NCI-H460 (cell line): ENCODE data around the gene GTF2A2. TPM values are rescaled to one million over a fixed set of nuclear protein-coding genes. Genes with fewer than 3 reads are reported as not detected.
A peak's percentile ranks its signal among the peaks of the same experiment; 100 is the strongest.
"Not testable (repeated sequence)": the region's sequence is repeated elsewhere in the genome, so short reads cannot be mapped to it uniquely, and the experiment has no call there.

Experiments
- DNase-seq: peaks from one replicate; pipeline ENCODE4 v3.0.0-alpha.2; 2016; ENCODE audit warnings: low read depth; ENCODE audit errors: extremely low read depth
- total RNA-seq: library from RNA; depleted of rRNA; stranded (reverse); fragments of >200 nt; shearing (Covaris generic); gene quantifications from 2 replicates; pipeline ENCODE4 v1.2.3, GENCODE V29; 2014

Gene GTF2A2
- total RNA-seq, 1 experiment from 2014 or later, result 113 TPM

- no peak for DNase-seq
These were observed 19.2 kb upstream of the GTF2A2 start for GRCh38 chr15:59676565-59676964.

DNA sequence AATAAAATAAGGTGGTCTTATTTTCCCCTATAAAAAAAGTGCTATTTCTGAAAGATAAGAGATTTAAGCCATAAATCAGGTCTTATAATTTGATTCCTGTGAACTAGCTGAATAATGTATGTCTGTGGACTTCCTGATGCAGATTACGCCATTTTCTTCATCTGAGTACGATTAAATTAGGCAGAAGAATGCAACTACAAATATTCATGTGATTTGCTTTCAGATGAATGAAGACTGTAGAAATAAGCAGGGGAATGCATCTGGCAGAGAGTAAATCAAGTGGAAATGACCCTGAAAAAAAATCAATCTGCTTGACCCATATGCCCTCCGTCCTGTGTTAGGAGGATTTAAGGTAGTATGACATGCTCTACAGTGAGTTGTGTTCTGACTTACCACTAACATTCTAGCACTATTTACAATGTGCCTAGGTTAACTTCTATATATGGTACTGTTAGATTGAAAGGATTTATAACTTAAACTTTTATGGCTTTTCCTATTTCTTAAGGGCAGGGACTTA, 17.1 kb upstream of the GTF2A2 start:
- no peak for DNase-seq

DNA sequence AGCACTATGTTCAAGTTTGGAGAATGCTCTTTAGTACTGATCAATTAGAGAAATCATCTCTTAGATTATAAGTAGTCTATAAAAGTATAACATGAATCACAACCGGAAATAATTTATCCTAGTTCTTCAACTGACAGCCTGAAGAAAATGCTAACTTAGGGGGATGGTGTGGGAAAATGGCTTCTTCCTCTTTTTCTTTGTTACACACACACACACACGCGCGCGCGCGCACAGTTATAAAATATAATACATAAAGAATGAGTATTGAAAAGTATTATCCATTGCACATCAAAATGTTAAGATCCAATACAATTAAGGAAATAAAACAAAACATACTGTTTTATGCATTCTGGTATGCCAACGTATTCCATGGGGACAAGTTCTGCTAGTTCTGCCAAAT, 11.2 kb upstream of the GTF2A2 start:
- no peak for DNase-seq

GRCh38 chr15:59662260-59662659, 4.9 kb upstream of the GTF2A2 start:
- DNase-seq, result no peak

DNA sequence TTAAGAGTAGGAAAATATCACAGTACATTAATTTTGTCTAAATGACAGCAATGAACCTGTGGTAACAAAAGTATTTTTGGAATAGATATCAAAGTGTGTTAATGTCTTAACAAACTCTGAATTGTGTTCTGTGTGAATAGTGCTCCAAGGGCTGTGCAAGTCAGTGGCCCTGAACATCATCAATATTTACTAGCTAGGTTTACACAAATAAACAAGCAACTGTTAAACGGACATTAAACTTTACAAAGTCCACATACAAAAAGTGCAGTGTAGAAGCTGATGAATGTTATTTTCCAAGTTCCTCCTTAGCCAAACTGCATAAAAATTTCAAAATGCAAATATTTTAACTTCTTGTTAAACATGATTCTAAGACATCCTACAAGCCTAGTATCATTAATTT, 2.1 kb upstream of the GTF2A2 start:
- DNase-seq, result no peak

GRCh38 chr15:59657635-59658125, 365 bp upstream of the GTF2A2 start:
- DNase-seq, result no peak

- no peak for DNase-seq
These were observed 3.3 kb downstream of the GTF2A2 start for GRCh38 chr15:59654046-59654445.

DNA sequence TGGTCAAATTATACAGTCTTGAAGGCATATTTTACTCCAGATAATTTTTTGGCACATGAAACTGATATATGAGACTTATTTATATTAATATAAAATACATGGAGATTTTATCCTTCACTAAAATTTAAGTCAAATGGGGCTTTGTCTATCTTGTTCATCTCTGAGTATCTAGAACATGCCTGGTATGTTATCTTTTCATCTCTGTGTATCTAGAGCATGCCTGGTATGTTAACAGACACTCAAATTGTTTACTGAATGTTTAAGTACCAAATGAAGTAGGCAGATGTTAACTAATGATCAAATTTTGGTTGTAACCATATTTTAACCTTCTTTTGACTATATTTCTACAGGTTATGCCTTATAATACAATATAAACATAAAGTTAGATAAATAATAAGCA, 7.7 kb downstream of the GTF2A2 start:
- DNase-seq, result no peak

DNA sequence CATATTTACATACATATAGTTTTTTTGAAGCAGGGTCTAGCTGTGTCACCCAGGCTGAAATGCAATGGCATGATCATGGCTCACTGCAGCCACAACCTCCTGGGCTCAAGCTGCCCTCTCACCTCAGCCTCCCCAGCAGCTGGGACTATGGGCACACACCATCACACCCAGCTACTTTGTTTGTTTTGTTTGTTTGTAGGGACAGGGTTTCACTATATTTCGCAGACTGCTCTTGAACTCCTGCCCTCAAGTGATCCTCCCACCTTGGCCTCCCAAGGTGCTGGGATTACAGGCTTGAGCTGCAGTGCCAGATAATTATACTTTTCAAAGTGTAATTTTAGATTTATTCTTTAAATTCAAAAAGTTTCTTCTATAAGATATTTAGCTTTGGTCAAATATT, 10.2 kb downstream of the GTF2A2 start:
- DNase-seq, result no peak

- no peak for DNase-seq
These were observed 11.0 kb downstream of the GTF2A2 start for GRCh38 chr15:59646277-59646676.

GRCh38 chr15:59645812-59646211, 11.5 kb downstream of the GTF2A2 start:
- DNase-seq, result not testable (repeated sequence)

GRCh38 chr15:59644756-59645155, 12.6 kb downstream of the GTF2A2 start:
- no peak for DNase-seq

GRCh38 chr15:59642351-59642750, 15.0 kb downstream of the GTF2A2 start:
- no peak for DNase-seq

DNA sequence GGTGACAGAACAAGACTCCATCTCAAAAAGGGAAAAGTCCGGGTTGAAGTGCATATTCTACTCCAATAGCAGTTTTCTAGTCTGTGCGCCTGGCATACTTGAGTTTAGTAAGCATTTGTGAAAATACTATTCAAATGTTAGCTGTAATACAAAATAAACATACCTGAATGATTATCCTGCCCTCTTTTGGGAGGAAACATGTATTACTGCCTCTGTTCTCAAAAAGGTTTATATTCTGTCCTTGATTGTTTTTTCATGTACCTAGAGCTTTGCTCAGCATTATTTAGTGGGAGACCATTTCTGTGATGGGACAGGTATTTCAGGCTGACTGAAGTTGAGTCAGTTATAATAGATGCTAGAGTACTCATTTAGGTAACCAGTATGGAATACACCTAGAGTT, 19.8 kb downstream of the GTF2A2 start:
- DNase-seq, result not testable (repeated sequence)

DNA sequence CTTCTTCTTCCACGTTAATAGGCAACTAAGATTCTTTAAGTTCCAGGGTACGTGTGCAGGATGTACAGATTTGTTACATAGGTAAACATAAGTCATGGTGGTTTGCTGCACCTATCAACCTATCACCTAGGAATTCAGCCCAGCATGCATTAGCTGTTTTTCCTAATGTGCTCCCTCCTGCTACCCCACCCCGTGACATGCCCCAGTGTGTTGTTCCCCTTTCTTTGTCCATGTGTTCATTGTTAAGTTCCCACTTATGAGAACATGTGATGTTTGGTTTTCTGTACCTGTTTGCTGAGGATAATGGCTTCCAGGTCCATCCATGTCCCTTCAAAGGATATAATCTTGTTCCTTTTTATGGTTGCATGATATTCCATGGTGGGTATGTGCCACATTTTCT, 21.1 kb downstream of the GTF2A2 start:
- no peak for DNase-seq

- peak; percentile 18 for DNase-seq
These were observed 24.6 kb downstream of the GTF2A2 start for GRCh38 chr15:59632714-59633113.

DNA sequence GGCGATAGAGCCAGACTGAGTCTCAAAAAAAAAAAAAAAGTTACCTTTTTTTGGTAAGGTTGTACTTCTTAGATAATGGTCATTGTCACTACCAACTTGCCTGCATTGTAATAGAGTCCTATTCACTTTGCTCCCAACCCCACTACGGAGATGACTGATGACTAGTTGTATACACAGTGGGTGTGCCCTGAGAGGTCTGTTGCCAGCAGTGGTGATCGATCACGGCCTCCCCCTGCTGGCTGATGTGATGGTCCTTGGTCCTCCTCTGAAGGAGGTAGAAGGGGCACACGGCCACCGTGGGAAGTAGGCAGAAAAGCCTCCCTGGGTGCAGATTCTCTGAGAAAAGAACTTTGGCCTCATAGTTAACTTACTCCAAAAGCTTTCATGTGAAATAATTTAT, 35.0 kb downstream of the GTF2A2 start:
- DNase-seq, result peak; percentile 71

DNA sequence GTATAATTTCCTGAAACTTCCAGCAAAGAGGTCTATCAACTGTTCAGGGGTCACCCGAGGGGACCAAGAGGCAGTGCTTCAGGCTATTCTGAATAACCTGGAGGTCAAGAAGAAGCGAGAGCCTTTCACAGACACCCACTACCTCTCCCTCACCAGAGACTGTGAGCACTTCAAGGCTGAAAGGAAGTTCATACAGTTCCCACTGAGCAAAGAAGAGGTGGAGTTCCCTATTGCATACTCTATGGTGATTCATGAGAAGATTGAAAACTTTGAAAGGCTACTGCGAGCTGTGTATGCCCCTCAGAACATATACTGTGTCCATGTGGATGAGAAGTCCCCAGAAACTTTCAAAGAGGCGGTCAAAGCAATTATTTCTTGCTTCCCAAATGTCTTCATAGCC, 38.9 kb downstream of the GTF2A2 start:
- no peak for DNase-seq

DNA sequence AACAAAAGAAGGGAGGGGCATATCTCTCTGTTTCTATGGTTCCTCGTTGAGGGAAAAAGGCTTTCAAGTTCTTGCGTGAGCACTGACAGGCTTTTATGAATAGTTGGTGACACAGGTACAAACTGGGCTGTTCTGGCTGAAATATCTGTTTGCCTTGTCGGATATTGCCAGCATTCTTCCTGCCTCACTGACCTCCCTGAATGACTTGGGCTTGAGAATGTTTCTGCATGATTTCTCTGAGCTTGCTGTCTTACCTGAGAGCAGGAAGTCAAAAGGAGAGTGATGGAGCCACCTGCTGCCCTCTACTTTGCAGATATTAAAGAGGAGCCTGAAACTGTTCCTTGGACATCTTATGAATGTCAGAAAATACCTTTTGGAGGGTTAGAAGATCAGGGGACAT, 40.9 kb downstream of the GTF2A2 start:
- no peak for DNase-seq

GRCh38 chr15:59615661-59616060, 41.7 kb downstream of the GTF2A2 start:
- DNase-seq, result no peak

GRCh38 chr15:59614153-59614552, 43.2 kb downstream of the GTF2A2 start:
- no peak for DNase-seq

DNA sequence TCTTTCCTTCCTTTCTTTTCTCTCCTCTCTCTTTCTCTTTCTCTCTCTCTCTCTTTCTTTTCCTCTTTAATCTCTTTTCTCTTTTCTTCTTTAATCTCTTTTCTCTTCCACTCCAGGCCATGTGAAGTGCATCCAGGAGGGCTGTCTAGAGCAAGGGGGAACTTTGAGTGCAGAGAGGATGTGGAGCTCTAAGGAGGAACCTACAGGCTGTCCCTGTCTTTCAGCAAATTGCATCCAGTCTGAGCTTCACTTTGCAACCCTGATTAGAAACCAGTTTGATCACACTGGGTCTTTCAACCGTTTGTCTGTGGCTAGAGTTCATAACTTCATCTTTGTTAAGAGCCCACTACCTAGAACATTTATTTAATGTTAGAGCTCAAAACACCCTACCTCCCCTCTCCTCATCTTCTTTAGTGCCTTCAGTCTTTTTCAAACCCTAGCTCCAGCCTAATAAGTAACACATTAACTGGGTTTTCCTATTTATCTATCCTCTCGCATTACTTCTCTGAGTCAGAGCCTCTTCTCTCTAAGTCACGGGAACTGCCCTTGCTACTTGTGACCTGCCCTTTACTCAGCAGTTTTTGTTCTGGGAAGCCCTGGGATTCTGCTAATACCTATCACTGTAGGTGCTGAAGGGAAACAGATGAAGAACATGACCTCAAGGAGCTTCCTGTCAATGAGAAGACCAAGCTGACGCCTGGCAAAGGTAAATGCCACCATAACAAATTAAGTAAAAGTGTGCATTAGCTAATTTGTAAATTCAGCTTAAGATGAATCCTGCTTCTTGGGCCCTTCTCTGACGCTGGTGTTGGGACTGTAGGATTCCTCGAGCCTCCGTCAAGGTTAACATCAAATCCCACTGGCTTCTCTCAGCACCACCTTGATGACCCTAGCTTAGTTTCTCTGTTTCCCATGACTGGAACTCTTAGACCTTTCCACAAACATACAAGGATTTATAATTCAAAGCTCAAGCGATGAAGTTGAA, 45.7 kb downstream of the GTF2A2 start, which contains the start of gene GCNT3:
Gene GCNT3 (plus strand): TSS at position 508 of the 985 bp plus-strand sequence. CDS start 6,456 bp downstream, outside the sequence.
- DNase-seq, result peak; percentile 5
